ACC112 (cell line): Measurements from ENCODE around the gene AP5M1.
"Not testable (repeated sequence)": the region's sequence is repeated elsewhere in the genome, so short reads cannot be mapped to it uniquely, and the experiment has no call there.

ENCODE experiments used
- H2AFZ ChIP-seq: fragments of 200-600 bp; sonication (generic); one replicate; pipeline ENCODE4 v1.6.0; 2017; ENCODE audit warnings: antibody characterized with exemption, low read length; ENCODE audit not compliant: unreplicated experiment
- H3K27ac ChIP-seq: fragments of 200-600 bp; sonication (generic); 2 replicates; pipeline ENCODE4 v1.5.1; 2014; ENCODE audit warnings: low read depth, mild to moderate bottlenecking, antibody characterized with exemption, low read length, moderate library complexity
- H3K27me3 ChIP-seq: fragments of 200-600 bp; sonication (generic); 2 replicates; pipeline ENCODE4 v1.6.1; 2014; ENCODE audit warnings: mild to moderate bottlenecking, antibody characterized with exemption, low read length, moderate library complexity, mixed read lengths; ENCODE audit not compliant: insufficient read depth
- H3K36me3 ChIP-seq: fragments of 200-600 bp; sonication (generic); 2 replicates; pipeline ENCODE4 v1.6.1; 2016; ENCODE audit warnings: mild to moderate bottlenecking, antibody characterized with exemption, low read length, moderate library complexity, mixed read lengths; ENCODE audit not compliant: insufficient read depth
- H3K4me1 ChIP-seq: fragments of 200-600 bp; sonication (generic); one replicate; pipeline ENCODE4 v1.6.1; 2016; ENCODE audit warnings: low read length, mixed read lengths; ENCODE audit not compliant: insufficient read depth, unreplicated experiment, control insufficient read depth
- H3K4me3 ChIP-seq: fragments of 200-600 bp; sonication (generic); 2 replicates; pipeline ENCODE4 v1.5.1; 2014; ENCODE audit warnings: mild to moderate bottlenecking, low read depth, low read length
- H3K79me2 ChIP-seq: fragments of 200-600 bp; sonication (generic); one replicate; pipeline ENCODE4 v1.6.0; 2016; ENCODE audit warnings: low read length; ENCODE audit not compliant: control insufficient read depth, unreplicated experiment, insufficient read depth

AP5M1 gene, protein sequence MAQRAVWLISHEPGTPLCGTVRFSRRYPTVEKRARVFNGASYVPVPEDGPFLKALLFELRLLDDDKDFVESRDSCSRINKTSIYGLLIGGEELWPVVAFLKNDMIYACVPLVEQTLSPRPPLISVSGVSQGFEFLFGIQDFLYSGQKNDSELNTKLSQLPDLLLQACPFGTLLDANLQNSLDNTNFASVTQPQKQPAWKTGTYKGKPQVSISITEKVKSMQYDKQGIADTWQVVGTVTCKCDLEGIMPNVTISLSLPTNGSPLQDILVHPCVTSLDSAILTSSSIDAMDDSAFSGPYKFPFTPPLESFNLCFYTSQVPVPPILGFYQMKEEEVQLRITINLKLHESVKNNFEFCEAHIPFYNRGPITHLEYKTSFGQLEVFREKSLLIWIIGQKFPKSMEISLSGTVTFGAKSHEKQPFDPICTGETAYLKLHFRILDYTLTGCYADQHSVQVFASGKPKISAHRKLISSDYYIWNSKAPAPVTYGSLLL

DNA sequence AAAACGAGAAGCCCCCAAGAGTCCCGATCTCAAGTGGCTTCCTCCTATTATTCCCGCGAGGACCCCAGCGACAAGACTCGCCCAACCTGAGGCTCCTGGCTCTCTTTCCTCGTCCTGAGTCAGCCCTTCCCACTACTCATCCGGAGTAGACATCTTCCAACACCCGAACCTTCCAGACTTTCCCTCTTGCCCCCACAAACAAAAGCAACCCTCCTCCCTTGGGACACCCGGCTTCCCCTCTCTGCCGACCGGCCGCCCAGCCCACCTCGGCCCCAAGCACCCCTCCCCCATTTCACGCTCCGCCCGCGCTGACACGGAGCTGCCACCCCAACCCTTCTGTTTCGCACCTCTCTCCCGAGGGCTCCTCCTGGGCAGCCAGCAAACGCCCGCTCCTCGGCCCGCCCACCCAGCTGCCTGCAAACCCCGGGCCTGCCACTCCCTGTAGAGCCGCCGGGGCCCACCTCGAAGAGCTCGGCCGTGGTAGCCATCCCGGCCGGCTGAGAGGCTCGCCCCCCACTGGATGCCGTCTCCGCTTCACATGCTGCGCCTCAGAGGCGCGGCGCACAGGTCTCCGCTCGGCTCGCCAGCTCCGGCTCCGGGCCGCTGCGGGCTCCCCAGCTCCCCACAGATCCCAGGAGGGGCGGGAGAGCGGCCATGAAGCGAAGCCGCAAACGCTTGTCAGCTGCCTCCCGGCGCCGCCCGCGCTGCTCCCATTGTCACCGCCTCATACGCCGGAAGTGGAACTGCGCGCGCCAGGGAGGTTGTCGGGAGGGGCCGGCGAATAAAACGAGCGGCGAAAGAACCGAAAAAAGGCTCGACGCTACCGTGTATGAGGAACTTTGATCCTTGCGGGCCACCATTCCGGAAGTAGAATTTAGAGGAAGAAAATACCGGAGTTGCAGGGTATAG, at the start of gene AP5M1, which contains the start of gene EXOC5:
Gene AP5M1, plus strand, starts transcription at position 811 of the 909 bp plus-strand sequence. CDS start 344 bp downstream, outside the sequence.
Gene EXOC5, minus strand, starts transcription at position 745 of the 909 bp plus-strand sequence. Its CDS starts 257 bp downstream, at position 488.
- H3K4me1 ChIP-seq, result peaks cover 29% of the 10 kb centered on the region
- H3K27ac ChIP-seq, result peak within 1 kb of the TSS; percentile 81
- H3K79me2 ChIP-seq, result peaks cover 88% of the 10 kb centered on the region
- no peaks in the 10 kb centered on the region for H3K27me3 ChIP-seq
- peak within 1 kb of the TSS; percentile 99 for H2AFZ ChIP-seq
- peaks cover 3% of the 10 kb centered on the region; the same call in 1 of the 2 replicates for H3K36me3 ChIP-seq
- peak within 1 kb of the TSS; percentile 99 for H3K4me3 ChIP-seq

DNA sequence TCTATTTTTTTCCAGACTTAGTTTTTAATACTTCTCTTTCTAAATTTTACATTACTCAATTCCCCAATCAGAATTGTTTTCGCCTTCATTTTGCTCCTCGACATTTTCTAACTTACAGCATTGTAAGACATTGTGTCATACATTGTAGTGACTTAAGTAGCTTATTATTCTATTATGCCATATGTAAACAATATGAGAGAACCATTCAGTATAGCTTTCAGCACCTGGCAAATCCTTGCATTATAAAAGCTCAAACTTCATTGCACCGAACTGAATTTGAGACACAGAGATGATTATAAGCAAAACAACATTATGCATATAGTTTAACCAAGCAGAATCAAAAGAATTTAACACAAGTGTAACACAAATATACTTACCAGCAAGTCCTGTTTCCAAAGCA, 46.8 kb upstream of the AP5M1 start:
- H2AFZ ChIP-seq, result no peak overlapping the region

DNA sequence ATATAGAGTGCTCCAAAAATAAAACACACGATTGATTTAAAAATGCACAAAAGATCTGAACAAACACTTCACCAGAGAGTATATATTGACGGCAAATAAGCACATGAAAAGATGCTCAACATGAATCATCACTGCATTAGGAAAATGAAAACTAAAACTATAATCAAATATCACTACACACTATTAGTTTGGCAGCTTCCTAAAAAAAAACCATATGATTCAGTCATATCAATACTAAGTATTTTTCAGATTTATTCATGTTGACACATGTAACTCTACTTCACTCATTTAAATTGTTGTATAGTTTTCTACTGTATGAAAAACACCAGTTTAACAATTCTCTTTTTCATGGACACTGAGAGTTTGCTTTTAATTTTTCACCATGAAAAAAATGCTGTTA, 41.7 kb upstream of the AP5M1 start:
- Histone ChIP-seq H3K4me1 (peaks cover 3% of the 10 kb centered on the region), H2AFZ (no peak overlapping the region), H3K36me3 (peaks cover 24% of the 10 kb centered on the region), H3K27ac (no peak overlapping the region), H3K79me2 (peaks cover 4% of the 10 kb centered on the region), H3K27me3 (no peaks in the 10 kb centered on the region), H3K4me3 (no peak overlapping the region)

More for the DNA sequence above, 46.8 kb upstream of the AP5M1 start:
- peaks cover 25% of the 10 kb centered on the region for H3K36me3 ChIP-seq
- peaks cover 3% of the 10 kb centered on the region for H3K4me1 ChIP-seq
- H3K4me3 ChIP-seq, result no peak overlapping the region
- no peaks in the 10 kb centered on the region for H3K27me3 ChIP-seq
- H3K79me2 ChIP-seq, result peaks cover 6% of the 10 kb centered on the region
- H3K27ac ChIP-seq, result no peak overlapping the region

DNA sequence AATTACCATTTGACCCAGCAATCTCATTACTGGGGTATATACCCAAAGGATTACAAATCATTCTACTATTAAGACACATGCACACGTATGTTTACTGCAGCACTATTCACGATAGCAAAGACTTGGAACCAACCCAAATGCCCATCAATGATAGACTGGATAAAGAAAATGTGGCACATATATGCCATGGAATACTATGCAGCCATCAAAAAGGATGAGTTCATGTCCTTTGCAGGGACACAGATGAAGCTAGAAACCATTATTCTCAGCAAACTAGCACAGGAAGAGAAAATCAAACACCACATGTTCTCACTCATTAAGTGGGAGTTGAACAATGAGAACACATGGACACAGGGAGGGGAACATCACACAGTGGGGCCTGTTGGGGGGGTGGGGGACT, 40.5 kb upstream of the AP5M1 start:
- H3K4me1 ChIP-seq, H3K27me3 ChIP-seq, H3K4me3 ChIP-seq, H3K79me2 ChIP-seq, H2AFZ ChIP-seq, H3K27ac ChIP-seq: not testable (repeated sequence)
- peaks cover 29% of the 10 kb centered on the region for H3K36me3 ChIP-seq

DNA sequence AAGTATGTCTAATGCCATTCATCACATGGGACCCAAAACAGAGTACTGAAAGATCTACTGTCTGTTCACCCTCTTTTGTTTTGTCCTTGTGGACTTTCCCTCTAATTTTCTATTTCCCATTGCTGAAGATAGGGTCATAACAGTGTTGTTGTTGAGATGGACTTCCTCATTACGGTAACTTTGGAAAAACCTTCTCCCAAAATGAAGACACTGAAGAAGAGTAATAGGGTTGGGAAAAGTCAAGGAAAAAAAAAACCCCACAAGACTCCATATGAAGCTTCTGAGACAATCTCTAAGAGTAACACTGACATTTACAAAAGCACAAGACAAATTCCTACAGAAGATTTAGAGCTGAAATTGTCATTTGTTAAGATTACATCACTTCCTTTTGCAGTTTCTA, 36.8 kb upstream of the AP5M1 start:
- peaks cover 30% of the 10 kb centered on the region for H3K36me3 ChIP-seq
- no peaks in the 10 kb centered on the region for H3K27me3 ChIP-seq
- H3K27ac ChIP-seq, result no peak overlapping the region
- H2AFZ ChIP-seq, result no peak overlapping the region
- no peak overlapping the region for H3K4me3 ChIP-seq
- no peaks in the 10 kb centered on the region for H3K79me2 ChIP-seq
- H3K4me1 ChIP-seq, result no peaks in the 10 kb centered on the region

DNA sequence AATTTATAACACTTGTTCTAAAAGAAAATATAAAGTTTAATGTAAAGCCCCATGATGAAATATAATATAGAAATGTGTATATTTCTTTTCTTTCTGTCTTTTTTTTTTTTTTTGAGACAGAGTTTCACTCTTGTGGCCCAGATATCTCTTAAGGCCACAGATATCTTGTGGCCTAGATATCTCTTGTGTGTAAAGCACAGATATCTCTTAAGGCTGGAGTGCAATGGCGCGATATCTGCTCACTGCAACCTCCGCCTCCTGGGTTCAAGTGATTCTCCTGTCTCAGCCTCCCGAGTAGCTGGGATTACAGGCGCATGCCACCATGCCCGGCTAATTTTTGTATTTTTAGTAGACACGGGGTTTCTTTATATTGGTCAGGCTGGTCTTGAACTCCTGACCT, 28.7 kb upstream of the AP5M1 start:
- not testable (repeated sequence) for H3K4me3 ChIP-seq, H3K36me3 ChIP-seq, H2AFZ ChIP-seq, H3K4me1 ChIP-seq, H3K27ac ChIP-seq, H3K27me3 ChIP-seq, H3K79me2 ChIP-seq

DNA sequence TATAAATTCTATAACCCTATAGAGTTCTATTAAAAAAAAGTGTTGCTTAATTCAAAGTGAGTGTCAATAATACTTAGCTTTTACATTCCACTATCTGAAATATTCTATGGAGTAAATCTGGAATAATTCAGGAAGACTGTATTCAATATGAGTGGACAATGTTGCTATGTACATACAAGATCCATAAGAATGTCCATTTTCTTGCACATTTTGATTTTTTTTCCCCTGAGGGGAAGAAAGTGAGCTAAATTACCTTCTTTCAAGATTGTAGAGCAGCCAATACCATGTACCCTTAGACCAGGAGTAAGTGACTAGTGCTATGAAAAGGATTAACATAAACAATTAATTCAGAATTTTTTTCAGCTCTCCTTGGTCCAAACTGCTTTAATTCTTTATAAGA, 25.5 kb upstream of the AP5M1 start:
- H3K36me3 ChIP-seq, result no peaks in the 10 kb centered on the region
- H3K4me1 ChIP-seq, result peaks cover 25% of the 10 kb centered on the region
- H3K27ac ChIP-seq, result no peak overlapping the region
- H2AFZ ChIP-seq, result no peak overlapping the region
- no peak overlapping the region for H3K4me3 ChIP-seq
- H3K79me2 ChIP-seq, result peaks cover 11% of the 10 kb centered on the region
- no peaks in the 10 kb centered on the region for H3K27me3 ChIP-seq

DNA sequence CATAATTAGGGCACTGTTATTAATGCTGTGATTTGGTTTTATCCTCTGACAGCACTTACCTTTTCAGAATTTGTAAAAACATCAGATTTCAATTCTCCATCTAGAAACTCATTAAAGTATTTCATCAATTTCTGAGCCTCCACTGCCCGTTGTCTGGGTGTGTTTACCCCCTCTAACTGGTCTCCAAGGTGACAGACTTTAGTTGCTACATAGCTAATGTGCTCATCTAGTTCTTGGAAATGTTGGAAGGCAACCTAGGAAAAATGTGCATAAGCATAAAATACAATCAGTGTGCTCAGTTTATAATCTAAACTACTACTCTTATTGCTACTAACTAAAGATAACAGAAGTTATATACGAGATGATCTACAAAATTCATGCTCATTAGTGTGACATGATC, 24.7 kb upstream of the AP5M1 start:
- H3K79me2 ChIP-seq, result peaks cover 17% of the 10 kb centered on the region
- no peaks in the 10 kb centered on the region for H3K36me3 ChIP-seq
- H2AFZ ChIP-seq, result no peak overlapping the region
- no peak overlapping the region for H3K27ac ChIP-seq
- no peak overlapping the region for H3K4me3 ChIP-seq
- H3K27me3 ChIP-seq, result no peaks in the 10 kb centered on the region
- H3K4me1 ChIP-seq, result peaks cover 25% of the 10 kb centered on the region

DNA sequence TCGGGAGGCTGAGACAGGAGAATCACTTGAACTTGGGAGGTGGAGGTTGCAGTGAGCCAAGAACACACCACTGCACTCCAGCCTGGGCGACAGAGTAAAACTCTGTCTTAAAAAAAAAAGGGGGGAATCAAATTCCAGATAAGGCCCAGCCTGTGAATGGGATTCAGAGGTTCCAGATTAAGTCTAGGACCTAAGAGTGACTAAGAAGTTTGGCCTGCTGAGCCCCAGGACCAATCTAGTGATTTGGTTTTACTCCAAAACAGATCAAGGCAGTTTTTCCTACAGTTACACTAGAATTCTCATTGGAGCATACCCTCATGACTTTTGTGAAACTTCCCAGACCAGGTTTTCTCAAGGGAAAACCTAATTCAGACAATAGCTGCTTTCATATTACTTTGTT, 22.8 kb upstream of the AP5M1 start:
- peaks cover 29% of the 10 kb centered on the region for H3K79me2 ChIP-seq
- H3K27me3 ChIP-seq, result no peaks in the 10 kb centered on the region
- peak overlapping the region; percentile 62 for H3K27ac ChIP-seq
- no peak overlapping the region for H2AFZ ChIP-seq
- peaks cover 25% of the 10 kb centered on the region for H3K4me1 ChIP-seq
- no peak overlapping the region for H3K4me3 ChIP-seq
- no peaks in the 10 kb centered on the region for H3K36me3 ChIP-seq

DNA sequence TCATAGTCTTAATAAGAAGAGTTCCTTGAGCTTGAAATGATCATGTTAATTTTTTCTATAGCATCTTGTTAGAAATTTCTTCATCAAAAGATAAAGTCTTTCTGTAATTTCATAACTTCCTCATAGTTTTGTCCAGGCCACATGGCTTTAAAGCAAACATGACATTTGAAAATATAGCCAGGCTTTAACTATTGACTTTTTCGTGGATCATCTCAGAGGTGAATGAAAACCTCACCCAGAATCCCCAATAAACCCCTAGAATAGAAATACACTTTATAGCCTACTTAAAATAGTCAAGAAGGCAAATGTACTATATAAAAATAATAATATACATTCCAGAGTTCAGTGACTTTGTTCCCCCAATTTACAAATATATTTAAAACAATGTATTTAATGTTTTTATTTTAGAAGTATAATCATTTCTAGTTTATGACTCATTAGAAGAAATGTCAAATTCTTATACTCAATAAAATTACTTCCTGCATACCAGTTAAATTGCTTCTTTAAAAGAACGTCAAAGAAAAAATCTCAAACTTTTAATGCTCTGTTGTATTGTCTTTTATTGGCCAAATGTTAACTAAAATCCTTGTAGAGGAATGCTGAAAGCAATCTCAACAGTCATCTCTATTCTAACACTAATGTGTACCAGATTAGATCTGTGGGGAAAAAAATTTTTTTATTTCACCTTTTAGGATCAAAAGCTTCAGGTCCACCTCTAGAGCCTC, 21.7 kb upstream of the AP5M1 start:
- Histone ChIP-seq H3K4me3 (peak overlapping the region; percentile 43; the same call in 1 of the 2 replicates), H3K36me3 (no peaks in the 10 kb centered on the region), H3K27ac (peak overlapping the region; percentile 62), H3K79me2 (peaks cover 38% of the 10 kb centered on the region), H3K4me1 (peaks cover 25% of the 10 kb centered on the region), H2AFZ (no peak overlapping the region), H3K27me3 (no peaks in the 10 kb centered on the region)
